NB4 (cell line): ENCODE measurements around the gene MAP3K4.

Experiments
- MYC ChIP-seq: IDR thresholded peaks from 2 replicates; pipeline ENCODE4 v1.6.1; 2011; ENCODE audit warnings: low read depth, low read length
- POLR2A ChIP-seq: IDR thresholded peaks from 2 replicates; pipeline ENCODE4 v1.6.1; 2011; ENCODE audit warnings: mild to moderate bottlenecking; ENCODE audit not compliant: insufficient read length; ENCODE audit errors: extremely low read depth
- TF ChIP-seq, protein P1 (sequence below): IDR thresholded peaks from one replicate; pipeline ENCODE4 v1.5.1; 2012; ENCODE audit warnings: low read depth, low read length
- TF ChIP-seq, protein P2 (sequence below): IDR thresholded peaks from 2 replicates; pipeline ENCODE4 v1.6.1; 2011; ENCODE audit warnings: low read depth, low read length

GRCh38 chr6:160945516-160946177 lies 45.9 kb upstream of the MAP3K4 start:
- TF ChIP-seq, protein P1, sequence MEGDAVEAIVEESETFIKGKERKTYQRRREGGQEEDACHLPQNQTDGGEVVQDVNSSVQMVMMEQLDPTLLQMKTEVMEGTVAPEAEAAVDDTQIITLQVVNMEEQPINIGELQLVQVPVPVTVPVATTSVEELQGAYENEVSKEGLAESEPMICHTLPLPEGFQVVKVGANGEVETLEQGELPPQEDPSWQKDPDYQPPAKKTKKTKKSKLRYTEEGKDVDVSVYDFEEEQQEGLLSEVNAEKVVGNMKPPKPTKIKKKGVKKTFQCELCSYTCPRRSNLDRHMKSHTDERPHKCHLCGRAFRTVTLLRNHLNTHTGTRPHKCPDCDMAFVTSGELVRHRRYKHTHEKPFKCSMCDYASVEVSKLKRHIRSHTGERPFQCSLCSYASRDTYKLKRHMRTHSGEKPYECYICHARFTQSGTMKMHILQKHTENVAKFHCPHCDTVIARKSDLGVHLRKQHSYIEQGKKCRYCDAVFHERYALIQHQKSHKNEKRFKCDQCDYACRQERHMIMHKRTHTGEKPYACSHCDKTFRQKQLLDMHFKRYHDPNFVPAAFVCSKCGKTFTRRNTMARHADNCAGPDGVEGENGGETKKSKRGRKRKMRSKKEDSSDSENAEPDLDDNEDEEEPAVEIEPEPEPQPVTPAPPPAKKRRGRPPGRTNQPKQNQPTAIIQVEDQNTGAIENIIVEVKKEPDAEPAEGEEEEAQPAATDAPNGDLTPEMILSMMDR, result no peak
- TF ChIP-seq POLR2A, result no peak
- no peak for TF ChIP-seq MYC
- TF ChIP-seq, protein P2, sequence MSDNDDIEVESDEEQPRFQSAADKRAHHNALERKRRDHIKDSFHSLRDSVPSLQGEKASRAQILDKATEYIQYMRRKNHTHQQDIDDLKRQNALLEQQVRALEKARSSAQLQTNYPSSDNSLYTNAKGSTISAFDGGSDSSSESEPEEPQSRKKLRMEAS, result no peak
